Dedifferentiated amniotic fluid mesenchymal stem cell (primary cell): ENCODE results near the gene KCNAB1.

Experiments
- DNase-seq: peaks from one replicate; pipeline ENCODE4 v3.0.0-alpha.2; 2016; ENCODE audit errors: extremely low spot score

Gene KCNAB1

GRCh38 chr3:156407617-156408225 is 287.3 kb downstream of the KCNAB1 start:
- DNase-seq, result no peak

- no peak for DNase-seq
Measured at GRCh38 chr3:156409694-156410093, 289.3 kb downstream of the KCNAB1 start.

- no peak for DNase-seq
Measured at GRCh38 chr3:156412600-156412999, 292.2 kb downstream of the KCNAB1 start.

- no peak for DNase-seq
Measured at GRCh38 chr3:156413293-156413892, 293.0 kb downstream of the KCNAB1 start.

DNA sequence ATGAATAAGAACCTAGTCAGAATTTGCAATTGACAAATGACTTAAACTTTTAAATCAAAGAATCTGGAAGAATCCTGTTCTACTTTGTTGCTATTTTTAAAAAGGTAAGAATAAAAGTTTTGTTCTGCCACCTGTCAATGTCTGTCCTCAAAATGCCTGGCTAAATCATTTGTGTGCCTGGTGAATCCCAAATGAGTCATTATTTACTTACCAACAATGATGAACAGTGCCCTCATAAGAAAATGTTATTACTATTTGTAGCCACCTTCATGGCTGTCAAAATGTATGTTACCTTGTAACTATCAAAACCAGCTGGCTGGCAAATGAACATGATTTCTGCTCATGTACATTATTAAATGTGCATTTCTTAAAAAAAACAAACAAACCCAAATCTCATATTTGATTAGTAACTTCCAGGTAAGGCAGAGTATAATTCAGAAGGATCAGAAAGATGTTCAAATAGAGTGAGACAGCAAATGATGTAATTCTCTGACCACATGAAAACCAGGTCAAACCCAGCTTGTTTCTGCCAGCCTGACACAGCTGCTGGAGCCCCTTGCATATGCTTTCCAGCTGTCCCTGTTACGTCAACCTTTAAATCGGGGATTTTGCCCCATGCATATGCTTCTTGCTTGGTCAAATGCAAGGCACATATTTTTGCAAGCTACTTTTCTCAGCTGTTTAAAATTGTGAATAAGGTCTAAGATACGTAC is 296.6 kb downstream of the KCNAB1 start:
- no peak for DNase-seq

DNA sequence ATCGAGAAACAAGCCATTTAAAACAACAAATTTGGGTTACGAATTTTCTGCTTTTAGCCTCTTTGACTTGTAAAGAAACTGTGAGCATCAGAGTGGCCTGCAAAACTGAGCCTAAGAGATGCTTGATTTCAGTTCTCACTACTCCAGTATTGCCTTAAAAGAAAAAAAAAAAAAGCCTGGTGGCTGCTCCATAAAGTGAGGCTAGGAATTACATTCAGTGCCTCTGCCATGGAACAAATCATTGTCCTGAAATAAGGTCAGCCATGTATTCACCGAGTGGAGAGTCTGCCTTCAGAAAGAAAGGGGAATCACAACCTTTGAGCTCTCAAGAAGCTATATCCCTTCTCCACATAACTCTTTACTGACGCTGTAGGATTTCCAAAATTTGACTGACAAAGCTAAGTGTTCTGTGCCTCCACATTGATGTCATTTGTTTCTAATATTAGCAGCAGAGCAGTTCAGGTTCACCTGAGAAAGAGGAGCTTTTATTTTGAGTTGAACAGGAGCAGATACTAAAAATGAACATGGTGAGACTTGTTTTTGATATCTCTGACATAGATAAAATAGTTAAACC is 297.3 kb downstream of the KCNAB1 start:
- no peak for DNase-seq

GRCh38 chr3:156418428-156418827 is 298.1 kb downstream of the KCNAB1 start:
- DNase-seq, result no peak

GRCh38 chr3:156421534-156421933 is 301.2 kb downstream of the KCNAB1 start:
- no peak for DNase-seq

DNA sequence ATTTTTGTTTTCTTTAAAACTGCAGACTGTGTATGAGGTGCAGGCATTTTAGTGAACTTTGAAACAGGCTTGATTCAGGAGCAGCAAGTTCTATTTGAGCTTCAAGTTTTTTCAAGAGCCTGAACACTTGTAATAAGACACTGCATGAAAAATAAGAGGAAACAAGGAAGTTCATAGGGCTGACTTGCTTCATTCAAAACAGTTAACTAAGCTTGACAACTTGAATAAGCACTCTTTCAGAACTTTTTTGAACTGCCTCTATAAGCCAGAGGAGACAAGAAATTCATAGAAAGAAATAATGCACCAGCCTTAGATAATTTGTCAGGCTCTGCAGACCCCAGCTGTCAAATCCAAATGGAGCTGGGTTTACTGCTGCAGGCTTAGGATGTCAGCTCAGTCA is 304.4 kb downstream of the KCNAB1 start:
- no peak for DNase-seq

GRCh38 chr3:156425651-156426050 is 305.3 kb downstream of the KCNAB1 start:
- no peak for DNase-seq

GRCh38 chr3:156429125-156429524 is 308.7 kb downstream of the KCNAB1 start:
- no peak for DNase-seq

- no peak for DNase-seq
Measured at GRCh38 chr3:156431334-156432124, 311.2 kb downstream of the KCNAB1 start.

DNA sequence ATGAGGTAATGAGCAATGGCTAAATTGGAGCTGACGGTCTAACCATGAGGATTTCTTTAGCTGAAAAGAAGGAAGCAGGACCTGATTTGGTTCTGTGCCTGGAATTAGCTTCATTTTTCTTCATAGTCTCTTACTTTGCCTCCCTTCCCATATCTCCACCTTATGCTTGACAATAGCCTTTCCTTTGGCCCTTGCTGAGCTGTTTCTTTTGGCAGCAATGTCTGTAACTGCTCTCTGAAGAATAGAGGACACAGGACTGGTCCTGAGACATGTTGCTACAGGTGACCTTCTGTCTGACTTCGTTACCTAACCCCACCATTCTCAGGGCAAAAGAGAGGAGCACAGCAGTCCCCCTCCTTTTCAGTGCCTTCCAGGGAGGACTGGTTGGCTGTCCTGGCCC is 312.2 kb downstream of the KCNAB1 start:
- DNase-seq, result no peak

DNA sequence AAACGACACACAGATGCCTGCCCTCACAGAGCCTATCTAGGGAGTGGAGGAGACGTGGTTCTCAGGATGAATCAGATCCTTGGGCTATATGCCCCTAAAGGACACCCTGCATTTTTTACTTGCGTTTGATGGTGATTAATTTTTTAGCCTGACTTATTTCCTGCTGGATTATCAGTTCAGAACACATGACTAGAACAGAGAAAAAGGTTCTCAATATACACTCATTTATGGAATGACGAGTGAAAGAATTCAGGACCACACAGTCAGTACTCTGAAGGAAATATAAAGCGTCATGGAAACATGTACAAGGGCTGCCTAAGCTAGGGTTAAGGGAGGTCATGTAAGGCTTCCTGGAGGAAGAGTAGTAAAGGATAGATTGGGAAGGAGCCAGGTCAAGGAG is 312.8 kb downstream of the KCNAB1 start:
- DNase-seq, result no peak

DNA sequence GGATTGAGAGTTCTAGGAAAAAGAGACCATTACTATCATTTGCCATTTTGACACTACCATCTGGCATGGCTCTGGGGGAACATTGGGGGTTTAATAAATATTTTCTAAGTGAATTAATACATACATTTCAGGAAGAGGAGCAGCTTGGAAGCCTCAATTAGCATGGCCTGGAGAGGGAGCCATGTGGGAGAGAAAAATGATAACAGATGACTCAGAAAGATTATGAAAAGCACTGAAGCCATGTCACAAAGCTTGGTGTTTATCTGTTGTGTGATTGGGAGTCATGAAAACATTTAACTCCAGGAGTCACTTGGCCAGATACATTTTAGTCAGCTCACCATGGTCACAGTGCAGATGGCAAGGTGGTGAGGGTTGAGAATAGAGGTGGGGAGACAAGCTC is 313.5 kb downstream of the KCNAB1 start:
- DNase-seq, result no peak

DNA sequence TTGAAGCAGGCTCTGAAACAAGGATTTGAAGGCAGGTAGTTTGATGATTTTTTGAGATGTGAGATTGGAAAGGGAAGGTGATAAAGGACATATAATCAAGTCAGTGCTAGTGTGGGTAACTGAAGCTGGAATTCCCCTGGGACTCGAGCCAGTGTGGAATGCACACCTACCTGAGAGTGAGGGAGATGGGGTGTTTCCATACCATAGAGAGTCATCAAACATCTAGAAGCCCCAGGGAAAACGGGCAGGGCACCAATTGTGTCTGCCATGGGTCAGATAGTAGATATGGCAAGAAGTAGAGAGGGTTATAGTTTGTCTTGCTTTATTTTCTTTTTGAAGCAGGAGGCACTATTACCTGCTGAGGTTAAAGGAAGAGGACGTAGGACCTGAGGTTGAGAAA is 314.5 kb downstream of the KCNAB1 start:
- DNase-seq, result no peak

GRCh38 chr3:156443079-156443478 is 322.7 kb downstream of the KCNAB1 start:
- DNase-seq, result no peak

DNA sequence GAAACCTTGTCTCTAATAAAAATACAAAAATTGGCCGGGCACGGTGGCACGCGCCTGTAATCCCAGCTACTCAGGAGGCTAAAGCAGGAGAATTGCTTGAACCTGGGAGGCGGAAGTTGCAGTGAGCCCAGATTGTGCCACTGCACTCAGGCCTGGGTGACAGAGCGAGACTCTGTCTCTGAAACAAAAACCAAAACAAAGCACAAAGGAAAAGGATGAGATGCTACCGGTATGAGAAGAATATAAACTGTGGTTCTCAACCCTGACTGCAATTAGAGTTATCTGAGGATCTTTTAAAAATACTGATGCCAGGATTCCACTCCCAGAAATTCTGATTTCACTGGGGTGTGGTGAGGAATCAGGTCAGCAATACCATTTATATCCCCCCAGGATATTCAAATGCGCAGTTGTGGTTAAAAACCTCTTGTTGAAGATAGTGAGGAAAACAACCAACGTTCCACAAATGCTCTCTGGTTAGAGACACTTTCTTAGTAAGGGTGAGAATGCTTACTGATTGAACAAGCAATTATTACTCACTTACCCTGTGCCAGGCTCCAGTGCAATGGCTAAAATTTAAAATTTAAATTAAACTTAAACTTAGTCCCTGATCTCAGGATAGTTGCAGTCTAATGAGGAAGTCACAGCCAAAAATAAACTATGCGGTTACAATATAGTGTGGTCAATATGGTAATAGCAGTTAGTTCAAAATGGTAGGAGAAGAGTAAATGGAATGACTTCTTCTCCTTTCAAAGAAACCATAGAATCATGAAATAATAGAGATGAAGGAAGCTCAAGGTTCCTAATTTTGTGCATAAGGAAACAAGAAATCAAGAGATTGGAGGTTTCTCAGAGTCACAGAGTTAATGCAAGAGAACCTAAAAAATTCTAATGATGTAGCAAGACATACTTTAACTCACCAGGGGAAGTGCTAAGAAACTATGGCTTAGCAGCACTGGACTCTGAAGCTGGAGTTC is 325.0 kb downstream of the KCNAB1 start:
- no peak for DNase-seq

DNA sequence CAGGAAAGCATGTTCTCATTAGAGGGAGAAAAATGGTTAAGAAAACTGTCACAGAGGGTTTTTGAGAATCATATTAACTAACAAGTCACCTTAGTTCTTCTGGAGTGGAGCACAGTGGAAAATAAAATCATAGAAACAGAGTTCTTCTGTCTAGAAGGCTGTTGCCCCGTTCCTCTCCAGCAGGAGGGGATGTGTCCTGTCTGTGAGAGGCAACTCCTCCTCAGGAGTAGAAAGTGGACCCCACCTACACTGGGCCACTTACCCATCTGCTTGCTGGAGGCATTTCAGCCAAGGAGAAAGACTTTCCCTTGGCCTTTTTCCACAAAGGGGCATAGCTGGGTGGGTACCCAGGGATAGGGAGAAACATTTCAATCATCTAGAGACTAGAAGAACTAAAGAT is 327.9 kb downstream of the KCNAB1 start:
- DNase-seq, result no peak

GRCh38 chr3:156449710-156450574 is 329.6 kb downstream of the KCNAB1 start:
- no peak for DNase-seq
